Amygdala (tissue), 56 donors: ENCODE results near the gene INSR.

ENCODE experiments used
- DNase-seq, 56 donors: peaks; one replicate each; lab custom pipeline; 2025; lab: John Stamatoyannopoulos, UW

The INSR gene

GRCh38 chr19:7106711-7107657, 187.2 kb downstream of the INSR start:
- DNase-seq, result no peak

GRCh38 chr19:7104747-7105447, 189.3 kb downstream of the INSR start:
- DNase-seq, result peak in 8 of 56 donors; percentile 1 to 38 (median 6)

GRCh38 chr19:7101498-7102253, 192.5 kb downstream of the INSR start:
- no peak for DNase-seq

- DNase-seq, result no peak
These were observed 194.7 kb downstream of the INSR start for GRCh38 chr19:7099597-7099921.

- peak; percentile 57 to 95 (median 88) for DNase-seq
These were observed 195.3 kb downstream of the INSR start for GRCh38 chr19:7098701-7099596.

GRCh38 chr19:7098096-7098495, 196.1 kb downstream of the INSR start:
- DNase-seq, result no peak

GRCh38 chr19:7088999-7089398, 205.2 kb downstream of the INSR start:
- DNase-seq, result no peak

- DNase-seq, result no peak
These were observed 210.9 kb downstream of the INSR start for GRCh38 chr19:7083076-7083956.

GRCh38 chr19:7078008-7078407, 216.2 kb downstream of the INSR start:
- no peak for DNase-seq

GRCh38 chr19:7076151-7076550, 218.1 kb downstream of the INSR start:
- no peak for DNase-seq

- DNase-seq, result no peak
These were observed 219.4 kb downstream of the INSR start for GRCh38 chr19:7074705-7075282.

GRCh38 chr19:7072541-7072940, 221.7 kb downstream of the INSR start:
- no peak for DNase-seq

GRCh38 chr19:7069904-7070226, 224.3 kb downstream of the INSR start:
- DNase-seq, result peak in 1 of 56 donors; percentile 18

- peak; percentile 29 to 100 (median 97) for DNase-seq
These were observed 224.9 kb downstream of the INSR start, which contains the start of gene ZNF557 for GRCh38 chr19:7069042-7069903. TSS of gene ZNF557 (plus strand) at chr19:7069703. CDS start at chr19:7075075, 5,372 bp downstream.

GRCh38 chr19:7068599-7068998, 225.6 kb downstream of the INSR start:
- no peak for DNase-seq

GRCh38 chr19:7067716-7068115, 226.5 kb downstream of the INSR start:
- no peak for DNase-seq

GRCh38 chr19:7067122-7067521, 227.1 kb downstream of the INSR start:
- DNase-seq, result peak in 5 of 56 donors; percentile 1 to 3 (median 1)
